Activated CD4-positive, CD25-positive, alpha-beta regulatory T cell treated with anti-CD3 and anti-CD28 coated beads, Interleukin-2, amount 50 U/mL, for 16 hours (primary cell): ENCODE results near the gene CD69.

ENCODE experiments used
- DNase-seq: peaks from one replicate; pipeline ENCODE4 v3.0.0-alpha.2; 2020; ENCODE audit warnings: low read depth, low spot score

CD69 gene

DNA sequence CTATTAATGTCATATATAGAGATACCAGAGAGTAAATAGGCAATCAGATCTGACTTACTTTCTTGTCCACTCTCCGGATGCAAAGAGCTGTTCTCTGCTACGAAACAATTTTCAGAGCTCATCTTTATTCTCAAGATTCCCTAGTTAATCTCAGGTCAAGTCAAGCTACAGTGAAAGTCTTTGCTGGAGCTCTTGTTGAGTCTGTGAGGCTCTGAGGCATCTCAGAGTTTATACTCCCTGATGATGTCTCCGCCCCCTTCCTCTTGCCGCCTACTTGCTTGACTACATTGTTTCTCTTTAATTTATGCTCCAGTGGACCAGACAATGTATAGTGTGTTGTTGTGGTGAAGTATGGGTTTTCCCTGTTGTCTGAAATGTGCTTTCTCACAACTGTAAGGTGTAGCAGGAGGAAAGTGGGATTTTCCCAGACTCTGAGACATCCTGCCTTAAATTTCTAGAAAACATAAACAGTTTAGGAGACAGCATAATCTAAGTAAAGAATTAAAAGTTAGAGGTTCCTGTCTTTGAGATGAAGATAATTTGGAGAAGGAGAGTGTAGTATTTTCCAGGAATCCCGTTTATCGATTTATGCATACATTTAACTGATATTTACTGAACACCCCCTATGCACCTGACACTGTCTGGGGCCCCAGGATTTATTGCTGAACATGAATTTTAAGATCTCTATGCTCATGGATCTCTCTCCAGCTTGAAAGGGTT lies at the start of gene CD69:
TSS of gene CD69 (minus strand) at position 203 of the 720 bp plus-strand sequence. CDS start at position 122, 81 bp downstream.
- DNase-seq = peak; percentile 69

DNA sequence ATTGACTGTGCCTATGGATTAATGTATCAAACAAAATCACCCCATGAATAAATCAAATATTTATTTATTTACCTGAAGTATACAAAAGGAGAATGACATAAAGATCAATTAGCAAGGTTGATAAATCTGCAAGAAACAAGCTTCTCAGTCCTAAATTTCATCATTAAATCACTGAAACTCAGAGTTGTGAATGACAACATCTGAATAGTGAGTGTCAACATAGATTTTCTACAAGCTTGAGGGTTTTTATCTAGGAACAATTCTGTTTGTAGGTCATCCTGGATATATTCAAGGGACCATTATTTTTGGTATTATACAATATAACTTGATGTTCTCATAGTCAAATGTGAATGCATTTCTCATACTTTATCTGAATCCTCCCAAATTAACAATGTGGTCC lies 49.2 kb upstream of the CD69 start:
- no peak for DNase-seq

DNA sequence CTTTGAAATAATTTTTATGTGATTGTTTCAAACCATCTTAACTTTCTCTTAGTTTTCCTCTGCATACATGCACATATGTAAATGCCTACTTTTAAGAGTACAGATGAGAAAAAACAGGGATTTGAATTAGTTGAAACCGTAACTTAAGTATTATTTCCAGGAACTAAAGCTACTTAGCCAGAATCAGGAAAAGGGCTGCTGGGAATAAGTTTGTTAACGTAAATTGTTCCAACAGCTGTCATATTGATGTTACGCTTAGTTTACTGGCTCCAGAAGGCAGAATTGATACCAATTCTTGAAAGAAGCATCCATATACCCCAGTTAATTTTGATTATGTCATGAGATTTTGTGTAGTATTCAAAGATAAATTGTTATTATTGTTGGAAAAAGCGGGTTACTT lies 48.6 kb upstream of the CD69 start:
- DNase-seq = no peak

DNA sequence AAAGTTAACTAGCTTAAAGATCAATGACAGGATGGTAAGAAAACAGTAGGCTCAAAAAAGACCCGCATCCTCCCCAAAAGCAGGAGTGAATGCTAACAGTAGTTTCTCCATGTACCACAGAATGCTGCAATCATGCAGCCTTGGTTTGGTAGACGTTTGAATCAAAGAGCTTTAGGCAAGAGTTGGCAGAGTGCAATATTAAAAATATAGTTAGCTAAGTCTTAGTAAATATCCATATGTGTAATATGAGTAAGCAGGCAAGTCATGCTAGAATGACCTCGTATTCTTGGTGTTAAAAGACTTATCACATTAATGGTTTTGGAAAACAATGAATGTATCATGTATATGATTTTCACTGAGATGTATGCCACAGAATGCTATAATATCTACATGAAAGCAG lies 47.8 kb upstream of the CD69 start:
- DNase-seq = no peak

DNA sequence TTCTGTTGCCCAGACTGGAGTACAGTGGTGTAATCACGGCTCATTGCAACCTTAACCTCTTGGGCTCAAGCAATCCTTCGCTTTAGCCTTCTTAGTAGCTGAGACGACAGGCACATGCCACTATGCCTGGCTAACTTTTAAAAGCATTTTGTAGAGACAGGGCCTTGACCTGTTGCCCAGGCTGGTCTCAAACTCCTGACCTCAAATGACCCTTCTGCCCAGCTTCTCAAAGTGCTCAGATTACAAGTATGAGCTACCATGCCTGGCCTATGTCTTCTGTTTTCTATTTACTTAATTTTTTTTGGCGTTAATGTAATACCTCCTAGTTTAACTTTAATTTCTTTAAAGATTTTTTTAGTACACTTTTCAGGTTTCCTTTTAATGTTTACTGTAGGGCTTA lies 46.0 kb upstream of the CD69 start:
- DNase-seq = no peak

DNA sequence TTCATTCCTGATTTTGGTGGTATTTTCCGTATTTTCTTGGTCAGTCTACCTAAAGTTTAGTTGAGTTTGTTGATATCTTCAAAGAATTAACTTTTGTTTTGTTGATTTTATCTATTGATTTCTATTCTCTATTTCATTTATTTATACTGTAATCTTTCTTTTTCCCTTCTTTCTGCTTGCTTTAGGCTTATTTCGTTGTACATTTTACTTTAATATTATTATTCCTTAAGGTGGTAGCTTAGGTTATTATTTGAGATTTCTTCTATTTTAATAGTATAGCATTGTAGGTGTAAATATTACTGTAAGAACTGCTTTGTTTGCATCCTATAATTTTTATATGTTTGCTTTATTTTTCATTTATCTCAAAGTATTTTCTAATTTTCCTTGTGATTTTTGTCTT lies 45.2 kb upstream of the CD69 start:
- DNase-seq = no peak

DNA sequence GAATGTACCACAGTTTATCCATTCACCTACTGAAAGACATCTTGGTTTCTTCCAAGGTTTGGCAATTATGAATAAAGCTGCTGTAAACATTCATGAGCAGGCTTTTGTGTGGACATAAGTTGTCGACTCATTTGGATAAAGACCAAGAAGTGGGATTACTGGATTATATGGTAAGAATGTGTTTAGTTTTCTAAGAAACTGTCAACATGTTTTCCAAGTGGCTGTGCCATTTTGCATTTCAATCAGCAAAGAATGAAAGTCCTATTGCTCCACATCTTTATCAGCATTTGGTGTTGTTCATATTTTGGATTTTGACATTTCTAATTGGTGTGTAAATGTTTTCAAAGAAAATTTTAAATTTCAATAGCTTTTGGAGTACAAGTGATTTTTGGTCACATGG lies 39.3 kb upstream of the CD69 start:
- DNase-seq = no peak

DNA sequence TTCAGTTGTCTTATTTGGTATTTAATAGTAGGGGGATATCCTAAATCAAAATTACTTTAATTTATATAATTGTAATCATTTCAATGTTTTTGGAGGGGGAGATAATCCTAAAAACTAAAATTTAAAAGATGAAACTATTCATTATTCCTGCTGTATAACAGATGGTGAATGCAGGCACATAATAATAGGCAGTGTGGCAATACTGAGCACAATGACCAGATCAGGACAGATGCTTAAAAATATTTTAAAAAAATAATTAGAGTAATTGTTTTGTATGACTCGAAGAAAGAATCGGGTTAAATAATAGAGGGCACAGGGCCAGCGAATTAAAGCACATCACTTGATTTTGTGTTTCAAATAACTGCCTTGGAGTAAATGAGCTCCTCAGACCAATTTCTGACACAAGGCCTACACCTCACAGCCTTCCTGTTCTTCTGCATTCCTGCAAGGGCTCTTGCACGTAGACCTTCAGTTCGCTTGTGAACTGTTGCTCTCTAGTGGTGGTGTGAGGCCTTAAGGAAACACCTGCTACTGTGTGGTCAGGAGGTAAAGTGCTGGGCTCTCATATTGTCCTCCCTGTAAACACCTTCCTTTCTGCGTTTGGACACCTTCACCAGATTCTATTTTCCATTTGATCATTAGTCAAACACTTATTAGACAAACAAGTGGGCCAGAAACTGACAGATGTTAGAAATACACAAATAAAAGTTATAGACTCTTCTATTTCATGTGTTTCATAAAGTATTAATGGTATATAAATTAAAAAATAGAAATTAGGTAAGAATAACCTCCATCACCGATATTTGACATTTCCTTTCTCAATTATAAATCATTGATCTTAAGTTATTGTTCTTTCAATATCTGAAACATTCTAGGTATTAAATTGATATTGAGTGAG lies 37.3 kb upstream of the CD69 start:
- peak; percentile 33 for DNase-seq

DNA sequence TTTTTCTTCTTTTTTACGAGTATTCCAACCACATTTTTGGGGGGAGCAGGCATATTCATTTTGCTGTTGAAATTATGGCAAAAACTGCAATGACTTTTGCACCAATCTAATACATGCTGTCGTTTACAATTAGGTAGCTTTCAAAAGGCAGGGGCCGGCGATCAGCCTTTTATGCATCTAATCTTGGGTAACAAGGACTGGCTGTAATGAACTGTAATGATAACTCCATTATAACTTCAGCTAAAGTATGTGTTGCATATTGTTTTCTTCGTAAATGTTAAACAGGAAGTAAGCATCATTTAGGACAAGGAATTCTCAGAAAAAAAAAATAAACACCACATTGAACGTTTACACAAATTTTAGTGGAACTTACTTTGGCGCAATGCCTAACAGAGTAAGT lies 36.3 kb upstream of the CD69 start:
- no peak for DNase-seq

DNA sequence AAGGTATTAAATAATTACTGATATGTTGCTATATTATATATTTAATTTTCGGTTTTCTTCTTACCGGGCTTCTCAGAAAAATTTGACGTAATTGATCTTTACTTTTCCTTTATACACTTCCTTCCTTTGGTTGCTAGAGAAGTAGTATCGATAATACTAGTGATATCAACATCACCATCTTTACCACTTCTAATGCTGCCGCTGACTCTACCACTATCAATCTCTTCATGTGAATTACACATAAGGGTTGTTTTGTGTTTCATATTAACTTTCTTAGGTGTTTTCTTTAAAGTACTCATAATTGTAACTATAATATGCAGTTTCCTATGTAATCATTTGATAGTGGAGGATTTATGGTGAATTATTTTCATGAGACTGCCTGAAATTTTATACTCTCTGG lies 35.6 kb upstream of the CD69 start:
- DNase-seq = no peak

DNA sequence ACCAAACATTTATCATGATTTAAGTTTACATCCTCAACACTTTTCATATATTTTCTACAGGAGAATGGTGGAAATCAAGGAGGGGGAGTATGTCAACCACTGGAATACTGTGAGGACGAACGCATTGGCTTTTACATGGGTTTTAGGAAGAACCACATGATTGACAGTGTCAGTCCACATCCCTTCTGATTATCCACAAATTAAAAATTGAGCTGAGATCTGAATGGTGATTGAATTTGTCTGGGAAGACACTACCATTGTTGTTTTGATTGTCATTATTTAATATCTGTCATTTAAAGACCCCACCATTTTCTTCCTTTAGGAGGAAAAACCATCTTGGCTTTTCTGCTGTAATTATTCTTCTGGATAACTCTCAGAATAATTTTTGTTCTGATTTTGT lies 35.2 kb upstream of the CD69 start:
- DNase-seq = no peak

DNA sequence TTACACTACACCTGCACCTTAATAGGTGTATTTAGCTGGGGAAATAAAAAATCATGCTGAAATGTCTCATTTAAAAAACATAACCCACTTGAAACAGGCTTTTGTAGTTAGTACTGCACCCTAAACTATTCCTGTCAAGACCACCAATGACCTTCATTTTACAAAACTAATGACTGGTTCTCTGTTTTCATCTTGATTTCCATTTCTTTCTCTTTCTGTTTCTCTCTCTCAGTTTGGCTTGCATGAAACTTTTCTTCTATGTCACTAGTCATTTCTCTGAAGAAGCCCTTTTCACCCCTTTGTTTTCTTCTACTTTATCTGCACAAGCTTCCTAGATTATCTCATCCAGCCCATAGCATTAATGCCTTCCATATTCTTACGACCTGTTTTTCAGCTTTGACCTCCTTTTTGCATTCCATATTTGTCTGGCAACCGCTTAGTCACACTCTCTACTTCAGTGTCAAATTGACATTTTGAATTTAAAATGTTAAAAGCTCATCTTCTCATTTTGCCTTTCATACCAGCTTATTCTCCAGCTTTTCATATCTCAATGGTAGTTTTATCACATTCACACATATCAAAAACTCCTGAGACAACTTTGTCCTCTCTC lies 33.9 kb upstream of the CD69 start:
- DNase-seq = no peak

DNA sequence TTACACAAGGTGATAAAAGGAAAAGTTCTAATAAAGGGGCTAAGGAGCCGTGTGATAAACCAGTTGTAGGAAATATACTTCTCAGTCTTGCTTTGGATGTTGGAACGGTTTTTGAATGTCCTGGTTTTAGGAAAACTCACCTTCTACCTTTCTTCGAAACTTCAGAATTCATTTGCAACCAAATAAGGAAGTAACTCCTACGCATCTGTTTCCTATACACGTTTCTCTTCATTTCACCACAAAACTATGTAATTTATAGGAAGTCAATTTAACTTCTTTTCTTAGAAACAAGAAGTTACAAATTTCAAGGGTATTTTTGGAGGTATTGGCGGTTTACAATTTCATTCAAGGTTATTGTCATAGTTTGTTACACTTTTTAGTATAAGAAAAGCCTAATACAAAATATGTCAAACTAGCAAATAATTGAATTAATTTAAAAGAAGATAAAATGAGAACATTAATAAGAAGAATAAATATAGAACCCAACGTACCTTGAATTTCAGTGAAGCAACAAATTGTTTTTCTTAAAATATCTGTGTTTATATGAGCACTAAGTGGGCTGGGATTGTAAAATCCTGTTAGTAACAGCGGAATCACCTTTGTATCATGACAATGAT lies 33.2 kb upstream of the CD69 start:
- DNase-seq = no peak

DNA sequence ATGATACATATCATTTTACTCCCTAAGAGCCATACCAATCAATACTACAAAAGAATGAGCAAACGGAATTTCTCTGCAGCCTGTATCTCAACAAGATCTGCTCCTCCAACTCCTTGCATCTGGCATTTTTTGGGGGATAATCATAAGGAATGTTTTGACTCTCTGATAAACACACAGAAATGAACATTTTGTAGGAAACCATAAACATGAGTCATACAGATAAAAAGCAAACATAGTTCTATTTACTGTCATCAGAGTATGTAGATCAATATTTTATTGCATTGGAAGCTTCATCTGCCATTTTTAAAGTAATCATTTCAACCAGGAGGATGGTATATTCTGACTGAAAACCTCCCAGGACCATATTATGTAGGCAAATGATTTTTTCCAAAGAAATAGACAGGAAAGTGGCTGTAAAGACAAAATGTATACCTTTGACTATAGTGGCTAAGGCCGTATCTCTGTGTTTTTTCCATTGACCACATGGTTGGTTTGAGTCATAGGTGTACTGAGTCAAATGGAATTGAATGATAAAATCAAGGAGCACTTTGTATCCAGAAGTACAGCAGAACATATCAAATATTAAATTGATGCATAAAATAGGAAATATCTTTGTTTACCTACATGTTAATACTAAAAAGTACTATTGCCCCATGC lies 32.4 kb upstream of the CD69 start:
- DNase-seq = no peak

DNA sequence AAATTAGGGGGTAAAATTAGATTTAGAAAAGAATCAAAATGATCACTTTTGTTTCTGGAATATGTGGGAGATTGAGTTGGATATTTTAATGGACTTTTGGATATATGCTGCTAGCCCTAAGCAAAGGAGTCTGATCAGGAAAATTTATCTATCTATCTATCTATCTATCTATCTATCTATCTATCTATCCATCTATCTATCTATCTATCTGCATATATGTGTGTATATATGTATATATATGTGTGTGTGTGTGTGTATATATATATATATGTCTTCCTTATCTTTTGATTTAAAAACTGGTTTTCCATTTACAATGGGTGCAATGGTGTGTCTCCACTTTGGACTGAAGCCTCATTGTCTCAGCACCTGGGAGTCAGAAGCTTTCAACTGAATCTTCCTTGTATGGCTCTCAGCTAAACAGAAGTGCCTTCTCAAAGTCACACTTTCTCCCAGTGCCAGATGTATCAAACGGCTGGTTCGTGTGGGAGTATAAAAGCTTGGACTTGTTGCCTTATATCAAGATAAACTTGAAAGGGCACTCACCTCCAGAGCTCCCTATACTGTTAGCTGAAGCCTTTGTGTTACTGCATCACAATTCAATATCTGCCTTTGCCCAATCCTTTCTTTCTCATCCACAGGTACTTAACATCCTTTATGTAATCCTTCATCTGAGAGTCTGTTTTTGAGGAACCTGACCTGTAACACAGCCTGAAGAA lies 31.6 kb upstream of the CD69 start:
- DNase-seq = no peak

DNA sequence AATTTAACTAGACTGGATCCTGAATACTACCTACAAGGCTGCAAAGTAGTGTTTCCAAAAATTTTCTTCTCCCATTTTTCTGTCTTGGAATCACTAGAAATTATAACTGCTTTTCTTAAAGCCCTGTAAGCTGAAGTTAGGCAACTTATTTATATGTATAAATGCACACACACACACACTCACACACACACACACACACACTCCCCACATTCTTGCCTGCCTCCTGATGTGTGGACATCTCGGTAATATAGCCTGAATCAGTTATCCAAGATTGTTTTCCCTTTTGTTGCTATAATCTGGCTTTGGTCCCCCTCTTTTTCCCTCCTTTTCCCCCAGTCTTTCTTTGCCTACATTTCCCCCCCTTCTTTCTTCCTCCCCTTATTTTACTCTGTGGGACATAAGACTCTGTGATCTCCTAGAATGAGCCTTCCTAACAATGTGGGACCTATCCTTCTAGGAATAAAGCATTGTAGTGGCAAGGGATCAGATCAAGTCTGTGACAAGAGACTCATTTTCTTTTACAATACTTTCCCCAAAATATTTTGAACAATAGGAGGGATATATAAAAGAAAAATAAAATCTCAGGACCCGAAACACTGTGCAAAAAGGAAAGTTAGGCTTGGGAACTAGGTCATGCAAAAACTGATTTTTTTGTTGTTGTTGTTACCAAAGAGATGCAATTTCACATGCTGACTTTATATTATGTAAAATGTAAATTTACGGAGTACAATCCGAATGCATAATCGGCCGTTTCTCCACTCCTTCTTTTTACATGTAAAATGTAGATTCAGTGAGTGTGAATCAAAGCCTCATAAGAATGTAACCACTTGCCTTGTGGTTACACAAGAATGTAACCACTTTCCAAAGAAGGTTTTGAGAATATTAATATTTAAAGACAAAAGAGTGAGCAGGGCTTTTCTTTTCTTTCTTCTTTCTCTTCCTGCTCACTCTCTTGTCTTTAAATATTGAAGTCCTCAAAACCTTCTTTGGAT lies 26.3 kb upstream of the CD69 start:
- DNase-seq = no peak

DNA sequence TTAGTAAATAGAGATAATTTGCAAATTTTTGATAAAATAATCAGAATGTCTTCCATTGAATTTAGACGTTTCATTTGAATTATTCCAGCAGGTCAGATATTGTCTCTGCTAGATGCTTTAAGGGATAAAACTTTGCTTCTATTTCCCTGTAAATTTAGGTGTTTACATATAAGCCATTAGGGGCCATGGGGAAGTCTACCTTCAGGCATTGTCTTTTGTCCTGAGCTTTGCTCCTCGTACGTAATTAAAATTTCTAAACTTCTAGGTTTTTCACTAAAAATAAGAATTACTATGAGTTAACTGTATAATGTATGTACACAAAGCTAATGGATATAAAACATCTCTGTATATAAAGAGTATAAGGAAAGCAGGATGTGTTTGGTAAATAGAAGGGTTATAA lies 24.1 kb upstream of the CD69 start:
- DNase-seq = no peak

DNA sequence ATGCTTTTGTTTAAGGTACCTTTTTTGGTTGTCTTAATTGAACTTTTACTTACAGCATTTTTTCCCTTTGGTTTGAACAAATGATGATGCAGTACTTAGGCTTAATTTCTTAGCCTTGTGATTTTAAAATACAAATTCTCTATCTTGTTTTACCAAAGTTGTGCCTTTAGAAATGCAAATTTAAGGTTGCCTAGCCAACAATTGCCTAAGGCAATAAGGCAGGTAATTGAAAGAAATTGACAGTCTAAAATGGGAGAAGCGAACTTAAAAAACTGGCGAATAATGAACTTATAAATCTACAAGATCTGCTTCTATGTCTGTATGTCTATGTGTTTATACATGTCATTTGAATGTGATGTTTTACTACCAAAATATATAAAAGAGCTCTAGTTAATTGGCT lies 23.6 kb upstream of the CD69 start:
- DNase-seq = no peak

DNA sequence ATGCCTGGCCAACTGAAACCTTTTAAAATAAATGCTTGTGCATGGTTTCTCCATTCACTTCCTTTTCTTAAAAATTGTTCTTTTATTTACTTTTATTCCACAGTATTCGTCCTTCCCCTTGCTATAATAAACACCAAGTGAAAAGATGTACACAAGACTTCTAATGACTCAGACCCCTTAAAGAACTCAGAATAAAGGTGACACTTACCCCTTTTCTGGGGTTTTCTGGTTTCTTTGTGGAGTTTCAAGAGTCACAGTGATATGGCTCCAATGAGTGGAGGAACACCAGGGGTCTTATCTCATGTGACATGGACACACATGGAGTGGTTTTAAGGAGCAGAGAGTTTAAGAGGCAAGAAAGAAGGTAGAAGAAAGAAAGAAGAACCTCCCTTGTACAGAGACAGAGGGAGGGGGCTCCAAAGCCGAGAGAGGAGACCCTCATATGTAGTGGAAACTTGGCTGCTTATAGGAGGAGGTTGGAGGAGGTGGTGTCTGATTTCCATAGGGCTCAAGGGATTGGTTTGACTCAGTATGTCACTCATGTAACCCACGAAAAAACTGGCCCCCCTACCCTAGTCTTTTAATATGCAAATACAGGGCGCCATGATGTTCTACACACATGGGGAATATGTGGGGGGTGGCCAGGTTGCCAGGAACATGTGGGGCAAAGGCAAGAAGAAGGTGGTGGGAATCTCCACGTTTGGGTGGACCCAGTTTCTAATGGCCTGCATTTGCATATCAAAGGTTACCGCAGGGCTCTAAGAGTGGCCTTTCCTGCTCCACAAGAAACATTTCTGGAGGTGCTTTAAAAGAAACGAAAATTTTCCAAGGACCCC lies 22.1 kb upstream of the CD69 start:
- no peak for DNase-seq
